Activated T-cell treated with anti-CD3 and anti-CD28 coated beads for 48 hours (primary cell): ENCODE measurements around the gene PPP2R2B.
"Not testable (repeated sequence)": the region's sequence is repeated elsewhere in the genome, so short reads cannot be mapped to it uniquely, and the experiment has no call there.

Source experiments
- DNase-seq: peaks from one replicate; pipeline ENCODE4 v3.0.0-alpha.2; 2020; ENCODE audit warnings: low read depth

PPP2R2B gene

GRCh38 chr5:146652547-146652946, 226.0 kb downstream of the PPP2R2B start:
- DNase-seq, result no peak

- DNase-seq, result no peak
Observed at GRCh38 chr5:146647656-146648199, 230.8 kb downstream of the PPP2R2B start.

- no peak for DNase-seq
Observed at GRCh38 chr5:146646441-146646840, 232.1 kb downstream of the PPP2R2B start.

GRCh38 chr5:146645342-146645741, 233.2 kb downstream of the PPP2R2B start:
- no peak for DNase-seq

- DNase-seq, result no peak
Observed at GRCh38 chr5:146644831-146645230, 233.7 kb downstream of the PPP2R2B start.

GRCh38 chr5:146643776-146644175, 234.8 kb downstream of the PPP2R2B start:
- no peak for DNase-seq

- DNase-seq, result no peak
Observed at GRCh38 chr5:146642410-146642809, 236.1 kb downstream of the PPP2R2B start.

- no peak for DNase-seq
Observed at GRCh38 chr5:146641941-146642340, 236.6 kb downstream of the PPP2R2B start.

- no peak for DNase-seq
Observed at GRCh38 chr5:146640285-146640896, 238.2 kb downstream of the PPP2R2B start.

GRCh38 chr5:146635443-146635842, 243.1 kb downstream of the PPP2R2B start:
- DNase-seq, result no peak

- no peak for DNase-seq
Observed at GRCh38 chr5:146633323-146633764, 245.2 kb downstream of the PPP2R2B start.

GRCh38 chr5:146632620-146633322, 245.8 kb downstream of the PPP2R2B start:
- no peak for DNase-seq

- no peak for DNase-seq
Observed at GRCh38 chr5:146630472-146630871, 248.1 kb downstream of the PPP2R2B start.

- no peak for DNase-seq
Observed at GRCh38 chr5:146628950-146629349, 249.6 kb downstream of the PPP2R2B start.

GRCh38 chr5:146626936-146627335, 251.6 kb downstream of the PPP2R2B start:
- no peak for DNase-seq

- no peak for DNase-seq
Observed at GRCh38 chr5:146624179-146624578, 254.4 kb downstream of the PPP2R2B start.

- no peak for DNase-seq
Observed at GRCh38 chr5:146623666-146624065, 254.9 kb downstream of the PPP2R2B start.

- DNase-seq, result no peak
Observed at GRCh38 chr5:146623009-146623408, 255.5 kb downstream of the PPP2R2B start.

GRCh38 chr5:146622391-146622790, 256.2 kb downstream of the PPP2R2B start:
- DNase-seq, result no peak

- DNase-seq, result no peak
Observed at GRCh38 chr5:146620669-146621051, 257.9 kb downstream of the PPP2R2B start.

GRCh38 chr5:146620031-146620668, 258.4 kb downstream of the PPP2R2B start:
- DNase-seq, result no peak

- DNase-seq, result no peak
Observed at GRCh38 chr5:146618434-146618833, 260.1 kb downstream of the PPP2R2B start.

- DNase-seq, result not testable (repeated sequence)
Observed at GRCh38 chr5:146609731-146610130, 268.8 kb downstream of the PPP2R2B start.
